Keratinocyte (primary cell): ENCODE data around the gene ZHX3. TPM values are rescaled to one million over a fixed set of nuclear protein-coding genes. Genes with fewer than 3 reads are reported as not detected.

Experiments used
- DNase-seq: peaks from one replicate; pipeline ENCODE4 v3.0.0-alpha.2; 2011; ENCODE audit warnings: low read depth, missing footprints, low spot score
- FAIRE-seq: peaks from 2 replicates; lab custom pipeline; 2011; peaks lifted over from hg19 to GRCh38; lab: Jason Lieb, UNC
- H2AFZ ChIP-seq: 2 replicates; pipeline ENCODE4 v1.6.0; 2012; ENCODE audit warnings: low read length, control low read depth, inconsistent platforms; ENCODE audit not compliant: control insufficient read depth
- H3K27ac ChIP-seq: 2 replicates; pipeline ENCODE4 v1.5.1; 2011; ENCODE audit warnings: low read length; ENCODE audit not compliant: control insufficient read depth, insufficient read depth
- H3K27me3 ChIP-seq: 3 replicates; pipeline ENCODE4 v1.6.0; 2011; ENCODE audit warnings: low read length; ENCODE audit not compliant: control insufficient read depth, insufficient read depth; ENCODE audit errors: extremely low read depth
- H3K36me3 ChIP-seq, 2 experiments: 2 replicates in 1 of 2; 3 replicates in 1 of 2; pipeline ENCODE4 v1.5.1; 2011; ENCODE audit warnings: low read length in 2 of 2, mild to moderate bottlenecking in 1 of 2; ENCODE audit not compliant: control insufficient read depth in 2 of 2, insufficient read depth in 2 of 2; ENCODE audit errors: extremely low read depth in 1 of 2
- H3K4me1 ChIP-seq: 3 replicates; pipeline ENCODE4 v1.5.1; 2011; ENCODE audit warnings: low read length; ENCODE audit not compliant: control insufficient read depth, insufficient read depth; ENCODE audit errors: extremely low read depth
- H3K4me2 ChIP-seq: 3 replicates; pipeline ENCODE4 v1.6.0; 2011; ENCODE audit warnings: low read depth, low read length; ENCODE audit not compliant: control insufficient read depth, insufficient read depth; ENCODE audit errors: extremely low read depth
- H3K4me3 ChIP-seq, 3 experiments: fragments of 200-600 bp in 1 of 3; sonication (generic) in 1 of 3; 2 replicates in 2 of 3; 3 replicates in 1 of 3; pipeline ENCODE4 v1.5.1; 2011 to 2016; ENCODE audit warnings: low read length in 3 of 3, mild to moderate bottlenecking in 3 of 3, control low read depth in 2 of 3, inconsistent platforms in 1 of 3, low read depth in 1 of 3, mixed read lengths in 1 of 3, mixed run types in 1 of 3, moderate library complexity in 1 of 3; ENCODE audit not compliant: control insufficient read depth in 2 of 3, insufficient read depth in 2 of 3; ENCODE audit errors: extremely low read depth in 1 of 3
- H3K79me2 ChIP-seq: 2 replicates; pipeline ENCODE4 v1.6.0; 2012; ENCODE audit warnings: low read length; ENCODE audit not compliant: control insufficient read depth, insufficient read depth
- H3K9ac ChIP-seq: 3 replicates; pipeline ENCODE4 v1.6.0; 2011; ENCODE audit warnings: low read length; ENCODE audit not compliant: control insufficient read depth, insufficient read depth; ENCODE audit errors: extremely low read depth
- H3K9me1 ChIP-seq: 3 replicates; pipeline ENCODE4 v1.6.0; 2011; ENCODE audit warnings: low read length; ENCODE audit not compliant: control insufficient read depth, insufficient read depth; ENCODE audit errors: extremely low read depth
- H3K9me3 ChIP-seq: 2 replicates; pipeline ENCODE4 v1.5.1; 2012; ENCODE audit warnings: low read depth, low read length; ENCODE audit not compliant: control insufficient read depth
- H4K20me1 ChIP-seq: 3 replicates; pipeline ENCODE4 v1.6.0; 2011; ENCODE audit warnings: low read length; ENCODE audit not compliant: control insufficient read depth, insufficient read depth; ENCODE audit errors: extremely low read depth
- CTCF ChIP-seq, 3 experiments: IDR thresholded peaks in 1 of 3; conservative IDR thresholded peaks in 1 of 3; optimal IDR thresholded peaks in 1 of 3; 2 replicates in 2 of 3; 3 replicates in 1 of 3; pipeline versions ENCODE3 to v1.5.1; 2011; ENCODE audit warnings: low read length in 3 of 3, mild to moderate bottlenecking in 3 of 3, moderate library complexity in 2 of 3, control low read depth in 1 of 3, inconsistent platforms in 1 of 3; ENCODE audit not compliant: insufficient read depth in 2 of 3; ENCODE audit errors: extremely low read depth in 1 of 3
- EZH2 ChIP-seq: IDR thresholded peaks from one replicate; pipeline ENCODE4 v1.6.1; 2012; ENCODE audit warnings: inconsistent platforms, mild to moderate bottlenecking, low read length, moderate library complexity
- dilution Hi-C: fragments of 300-500 bp; cut with MboI; formaldehyde crosslinking; loops from one replicate; pipeline ENCODE4 v1.7.0; 2020; ENCODE audit warnings: low sequenced_read_pairs; ENCODE audit not compliant: extremely low pct_ligation_motif_present
- polyA plus RNA-seq, 5 experiments: library from polyadenylated mRNA; depleted of rRNA in 3 of 5; stranded (reverse) in 3 of 5; stranded (forward) in 1 of 5; unstranded in 1 of 5; fragments of >200 nt; gene quantifications; 1 replicate in 1 of 5; 2 replicates in 3 of 5; 3 replicates in 1 of 5; pipeline versions ENCODE4 v1.2.1 to v1.2.3, GENCODE V29; 2011 to 2012; ENCODE audit warnings: missing spikeins in 2 of 5, low read depth in 1 of 5, low replicate concordance in 1 of 5

The ZHX3 gene
- polyA plus RNA-seq, 1 donor (not counting 4 experiments of a cell fraction or from before 2014, with no cell fraction given) = 16.5 TPM

- H3K79me2 ChIP-seq = peaks cover 6% of the 10 kb centered on the region
- no peak for FAIRE-seq
- peaks cover 11% of the 10 kb centered on the region for H3K4me1 ChIP-seq
- H3K9me3 ChIP-seq = no peaks in the 10 kb centered on the region
- no peak overlapping the region for H3K27ac ChIP-seq
- H3K4me3 ChIP-seq = no peak overlapping the region
- peaks cover 2% of the 10 kb centered on the region for H3K9me1 ChIP-seq
- H2AFZ ChIP-seq = no peak overlapping the region
- DNase-seq = no peak
- no peak overlapping the region for H3K4me2 ChIP-seq
- H4K20me1 ChIP-seq = no peaks in the 10 kb centered on the region
- H3K9ac ChIP-seq = no peak overlapping the region
- dilution Hi-C loops = no loop called here
- H3K36me3 ChIP-seq = peaks cover 51 to 73% of the 10 kb centered on the region in 2 experiments
- TF ChIP-seq CTCF (optimal IDR thresholded peaks at IDR 0.05 in 1 of 3, IDR thresholded peaks at IDR 0.05 in 1 of 3, conservative IDR thresholded peaks at IDR 0.05 in 1 of 3; ENCODE audit: extremely low read depth in 1 of 3, insufficient read depth in 2 of 3, low read length in 3 of 3) (no peak), EZH2 (no peak)
- no peaks in the 10 kb centered on the region for H3K27me3 ChIP-seq
These were observed 152.3 kb downstream of the ZHX3 start for GRCh38 chr20:41165001-41165882.

- H3K4me1 ChIP-seq = no peaks in the 10 kb centered on the region
- no peaks in the 10 kb centered on the region for H3K27me3 ChIP-seq
- FAIRE-seq (no peak), DNase-seq (no peak)
- dilution Hi-C loops = no loop called here
- H3K27ac ChIP-seq = no peak overlapping the region
- peaks cover 46 to 75% of the 10 kb centered on the region in 2 experiments for H3K36me3 ChIP-seq
- H3K9me1 ChIP-seq = no peaks in the 10 kb centered on the region
- no peak overlapping the region for H3K9ac ChIP-seq
- H4K20me1 ChIP-seq = no peaks in the 10 kb centered on the region
- H3K4me2 ChIP-seq = no peak overlapping the region
- no peak for TF ChIP-seq CTCF (optimal IDR thresholded peaks at IDR 0.05 in 1 of 3, IDR thresholded peaks at IDR 0.05 in 1 of 3, conservative IDR thresholded peaks at IDR 0.05 in 1 of 3; ENCODE audit: extremely low read depth in 1 of 3, insufficient read depth in 2 of 3, low read length in 3 of 3)
- no peak for TF ChIP-seq EZH2
- no peak overlapping the region for H2AFZ ChIP-seq
- H3K4me3 ChIP-seq = no peak overlapping the region
- no peaks in the 10 kb centered on the region for H3K9me3 ChIP-seq
- H3K79me2 ChIP-seq = peaks cover 17% of the 10 kb centered on the region
These were observed 153.7 kb downstream of the ZHX3 start for GRCh38 chr20:41163821-41164220.
